Measurements from ENCODE around the gene ZNF92.
"Not testable (repeated sequence)": the region's sequence is repeated elsewhere in the genome, so short reads cannot be mapped to it uniquely, and the experiment has no call there.

GRCh38 chr7:65423286-65423685 is 49.6 kb downstream of the ZNF92 start:
- TF ChIP-seq CTCF (conservative IDR thresholded peaks at IDR 0.05); ZFX (IDR thresholded peaks at IDR 0.05): not testable (repeated sequence)
